Activated T-helper 9 cell treated with anti-CD3 and anti-CD28 coated beads, Interleukin-2, amount 50 U/mL, for 16 hours (primary cell): Measurements from ENCODE around the gene TTBK2.
"Not testable (repeated sequence)": the region's sequence is repeated elsewhere in the genome, so short reads cannot be mapped to it uniquely, and the experiment has no call there.

Source experiments
- DNase-seq: peaks from one replicate; pipeline ENCODE4 v3.0.0-alpha.2; 2020; ENCODE audit warnings: low read depth

The TTBK2 gene

DNA sequence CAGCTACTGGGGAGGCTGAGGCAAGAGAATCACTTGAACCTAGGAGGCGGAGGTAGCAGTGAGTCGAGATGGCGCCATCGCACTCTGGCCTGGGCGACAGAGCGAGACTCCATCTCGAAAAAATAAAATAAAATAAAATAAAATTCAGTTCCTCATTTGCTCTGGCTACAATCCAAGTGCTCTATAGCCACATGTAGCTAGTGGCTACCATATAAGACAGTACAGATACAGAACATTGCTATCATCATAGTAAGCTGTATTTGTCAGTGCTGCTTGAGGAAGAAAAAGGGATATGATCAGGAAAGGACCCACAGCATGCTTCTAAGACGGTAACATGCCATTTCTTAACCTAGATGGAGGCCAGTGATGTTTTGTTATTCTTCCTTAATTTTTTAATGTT lies 95.0 kb downstream of the TTBK2 start:
- no peak for DNase-seq

DNA sequence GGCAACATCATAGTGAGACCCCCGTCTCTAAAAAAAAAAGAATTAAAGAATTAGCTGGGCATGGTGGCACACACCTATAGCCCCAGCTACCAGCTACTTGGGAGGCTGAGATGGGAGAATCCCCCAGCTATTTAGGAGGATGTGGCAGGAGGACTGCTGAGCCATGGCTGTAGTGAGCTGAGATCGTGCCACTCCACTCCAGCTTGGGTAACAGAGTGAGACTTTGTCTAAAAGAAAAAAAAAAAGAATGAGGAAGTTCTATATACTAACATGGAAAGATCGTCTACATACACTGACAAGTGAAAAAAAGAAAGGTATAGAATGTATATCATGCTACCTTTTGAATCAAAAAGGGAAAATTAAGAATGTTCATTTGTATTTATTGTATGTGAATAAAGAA lies 99.8 kb downstream of the TTBK2 start:
- DNase-seq = no peak

DNA sequence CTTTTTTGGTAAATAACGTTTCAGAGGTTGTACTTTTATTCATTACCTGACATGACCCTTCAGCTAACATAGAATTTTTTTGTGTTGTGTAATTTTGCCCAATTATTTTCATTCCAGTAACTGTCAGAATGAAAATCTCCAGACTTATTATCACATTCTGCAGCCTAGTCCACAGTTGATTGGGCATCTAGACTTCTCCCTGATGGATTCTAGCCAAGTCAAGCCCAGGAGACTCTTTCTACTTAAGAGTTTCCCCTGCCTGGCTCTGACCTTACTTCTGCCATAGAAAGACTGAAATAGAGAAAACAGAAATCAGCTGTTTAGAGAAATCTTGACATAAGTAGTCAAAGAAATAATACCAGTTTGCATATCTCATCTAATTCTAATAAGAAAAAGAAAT lies 100.8 kb downstream of the TTBK2 start:
- no peak for DNase-seq

DNA sequence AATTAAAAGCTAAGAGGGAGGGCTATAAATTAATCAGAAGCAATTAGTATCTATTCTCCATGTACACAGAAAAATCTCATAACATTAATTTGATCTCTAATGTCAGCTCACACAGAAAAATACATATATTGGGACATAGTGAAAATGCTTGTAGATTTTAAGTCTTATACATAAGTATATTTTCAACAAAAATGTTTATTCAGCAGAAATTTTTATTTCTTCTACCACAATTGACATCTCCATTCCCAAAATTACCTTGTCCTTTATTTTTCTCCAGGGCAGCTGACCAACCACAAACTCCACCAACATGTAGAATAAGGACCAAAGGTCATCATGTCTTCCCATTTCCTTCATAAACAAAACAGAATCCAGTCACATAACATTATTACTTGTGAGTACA lies 109.1 kb downstream of the TTBK2 start:
- no peak for DNase-seq

DNA sequence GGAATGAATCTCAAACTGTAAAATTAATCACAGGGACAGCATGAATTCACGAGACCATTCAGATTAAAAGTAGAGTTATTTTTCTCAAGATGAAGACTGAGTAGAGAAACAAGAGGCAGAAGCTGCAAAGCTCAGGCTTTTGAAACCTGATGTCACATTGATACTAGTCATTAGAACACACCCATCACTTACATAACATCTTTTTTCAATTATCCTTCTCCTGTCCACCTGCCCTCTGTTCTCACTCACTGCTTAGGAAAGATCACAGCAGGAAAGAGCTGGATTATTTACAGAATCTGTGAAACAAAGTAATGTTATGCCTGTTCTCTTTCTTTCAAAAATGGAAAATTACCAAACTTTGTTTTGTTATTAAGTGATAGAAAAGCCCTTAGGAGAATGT lies 111.7 kb downstream of the TTBK2 start:
- DNase-seq = no peak

DNA sequence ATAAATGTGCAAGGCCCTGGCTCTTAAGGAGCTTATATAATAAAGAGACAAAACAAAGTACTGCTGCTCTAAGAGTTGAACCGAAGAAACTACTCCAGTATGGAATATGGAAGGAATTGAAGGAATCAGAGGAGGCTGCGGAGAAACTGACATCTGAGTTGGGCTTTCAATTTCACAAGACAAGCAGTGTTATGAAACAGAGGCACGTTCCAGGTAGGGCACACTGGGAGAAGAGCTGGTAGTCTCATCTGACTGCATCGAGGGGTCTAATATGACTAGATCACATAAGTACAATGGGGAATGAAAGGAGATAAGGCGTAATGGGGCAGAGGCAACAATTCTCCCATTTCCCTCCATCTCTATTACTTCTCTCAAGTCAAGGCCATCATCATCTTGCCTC lies 115.3 kb downstream of the TTBK2 start:
- DNase-seq = no peak

DNA sequence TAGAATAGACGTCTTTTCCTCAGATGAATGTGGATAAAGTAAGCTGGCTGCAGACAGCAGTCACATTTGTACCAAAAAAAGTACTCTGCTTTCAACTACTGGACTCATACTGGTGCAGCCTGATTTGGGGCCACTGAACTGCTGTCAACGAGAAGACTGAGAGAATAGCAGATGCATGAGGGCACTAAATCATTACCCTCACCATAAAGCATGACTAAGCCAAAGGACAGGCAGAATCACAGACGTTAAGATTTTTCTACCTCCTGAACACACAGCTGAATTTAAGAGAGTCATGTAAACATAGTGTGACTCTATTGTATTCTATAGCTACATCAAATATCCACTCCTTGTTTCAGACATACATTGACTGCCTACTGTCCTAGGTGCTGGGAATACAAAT lies 115.8 kb downstream of the TTBK2 start:
- no peak for DNase-seq

DNA sequence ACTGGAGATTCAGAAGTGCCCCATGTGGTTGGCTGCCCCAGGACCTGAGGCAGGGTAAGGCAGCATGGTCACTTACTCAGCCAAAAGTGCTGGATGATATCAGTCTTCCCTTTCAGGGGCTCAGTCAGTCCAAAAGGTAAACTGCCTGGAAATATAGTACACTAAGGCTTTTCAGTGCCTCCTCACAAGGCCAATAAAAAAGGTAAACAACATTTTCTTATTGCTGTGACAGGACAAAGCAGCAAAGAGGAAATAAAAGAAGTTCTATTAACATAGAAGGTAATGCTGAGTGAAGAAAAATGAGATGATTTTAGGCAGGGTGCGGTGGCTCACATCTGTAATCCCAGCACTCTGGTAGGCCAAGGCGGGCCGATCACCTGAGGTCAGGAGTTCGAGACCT lies 117.1 kb downstream of the TTBK2 start:
- no peak for DNase-seq

DNA sequence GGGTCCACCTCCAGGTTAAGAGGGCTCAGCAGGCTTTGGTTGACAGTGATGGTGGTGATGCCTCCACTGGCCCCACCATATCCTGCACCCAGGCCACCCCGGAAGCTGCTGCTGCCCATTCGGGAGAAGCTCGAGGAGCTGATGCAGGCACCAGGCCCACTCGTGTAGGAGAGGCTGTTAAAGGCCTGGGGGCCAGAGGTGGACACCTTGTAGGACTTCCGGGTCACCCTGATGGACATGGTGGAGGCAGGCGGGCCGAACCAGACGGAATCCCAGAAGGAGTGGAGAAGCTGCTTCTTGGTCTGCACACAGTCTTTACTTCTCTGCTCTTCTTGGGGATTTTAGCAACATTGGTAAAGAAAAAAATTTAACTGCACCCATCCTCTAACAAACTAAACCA lies 118.4 kb downstream of the TTBK2 start:
- no peak for DNase-seq

DNA sequence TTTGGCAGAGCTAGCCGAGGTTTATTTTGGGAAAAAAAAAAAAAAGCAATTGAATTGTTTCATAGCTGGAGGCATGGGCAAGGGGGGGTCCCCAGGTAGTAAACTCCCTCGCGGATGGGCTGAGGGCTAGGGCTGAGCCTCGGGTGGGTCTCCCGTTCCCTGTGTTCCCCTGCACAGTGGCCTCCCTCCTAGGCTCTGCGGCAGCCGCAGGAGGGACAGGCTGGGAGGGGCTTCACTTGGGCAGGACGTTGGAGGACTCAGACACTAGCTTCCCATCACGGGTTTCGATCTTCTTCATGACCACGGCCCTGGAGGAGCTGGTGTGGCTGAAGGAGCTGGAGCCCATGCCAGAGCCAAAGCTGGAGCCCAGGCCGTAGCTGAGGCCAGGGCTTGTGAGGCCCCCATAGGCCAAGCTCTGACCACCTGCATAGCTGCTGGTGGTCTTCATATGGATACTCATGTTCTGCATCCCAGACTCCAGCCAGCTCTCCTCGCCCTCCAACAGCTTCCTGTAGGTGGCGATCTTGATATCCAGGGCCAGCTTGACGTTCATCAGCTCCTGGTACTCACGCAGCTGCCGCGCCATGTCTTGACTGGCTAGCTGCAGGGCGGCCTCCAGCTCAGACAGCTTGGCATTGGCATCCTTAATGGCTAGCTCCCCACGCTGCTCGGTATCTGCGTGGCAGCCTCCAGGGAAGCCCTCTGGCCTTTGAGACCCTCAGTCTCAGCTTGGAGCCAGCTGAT lies 119.7 kb downstream of the TTBK2 start:
- DNase-seq = no peak

DNA sequence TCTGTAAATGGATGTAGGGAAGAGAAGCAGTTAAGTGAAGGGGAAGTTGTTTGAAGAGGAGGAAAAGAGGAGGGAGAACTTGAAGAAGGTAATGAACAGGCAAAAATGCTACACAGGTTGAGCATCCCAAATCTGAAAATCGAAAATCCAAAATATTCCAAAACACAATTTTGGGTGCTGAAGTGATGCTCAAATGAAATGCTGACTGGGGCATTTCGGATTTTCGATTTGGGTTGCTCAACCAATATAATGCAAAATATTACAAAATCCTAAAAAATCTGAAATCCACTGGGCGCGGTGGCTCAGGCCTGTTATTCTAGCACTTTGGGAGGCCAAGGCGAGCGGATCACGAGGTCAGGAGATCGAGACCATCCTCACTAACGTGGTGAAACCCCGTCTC lies 121.8 kb downstream of the TTBK2 start:
- no peak for DNase-seq

DNA sequence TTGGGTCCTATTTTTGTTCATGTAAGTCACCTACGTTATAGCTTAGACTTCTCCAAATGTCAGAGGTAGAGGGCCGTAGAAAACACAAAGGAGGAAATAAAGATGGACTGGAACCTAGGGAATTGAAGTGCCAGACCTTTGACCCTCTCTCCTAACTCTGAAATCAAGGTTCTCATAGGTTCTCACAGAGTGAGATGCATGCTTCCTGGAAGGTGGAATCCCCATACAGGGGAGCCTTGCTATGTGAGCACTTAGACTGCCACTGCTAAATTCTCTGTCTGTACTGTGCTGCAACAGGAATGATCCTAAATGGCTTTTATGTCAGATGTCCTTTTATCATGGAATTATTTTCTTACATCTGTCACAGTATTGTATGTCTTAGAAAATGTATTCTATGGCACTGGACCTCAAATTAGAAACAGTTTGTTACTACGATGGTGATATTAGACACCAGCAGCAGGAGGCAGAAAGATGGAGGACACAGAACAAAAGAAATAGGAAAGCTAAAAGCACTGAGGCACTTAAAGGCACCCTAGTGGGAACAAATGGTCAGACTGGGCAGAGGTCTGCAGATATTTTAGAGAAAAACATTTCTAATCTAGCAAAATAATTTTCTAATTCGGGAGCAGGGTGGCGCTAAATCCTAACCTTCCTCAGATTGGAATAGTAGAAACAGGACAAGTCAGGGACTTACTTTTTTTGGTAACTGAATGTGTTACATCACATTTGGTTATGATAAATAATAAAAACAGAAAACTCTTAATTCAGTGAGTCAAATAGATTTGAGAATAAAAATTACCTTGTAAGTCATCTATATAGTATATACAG lies 123.4 kb downstream of the TTBK2 start:
- no peak for DNase-seq

DNA sequence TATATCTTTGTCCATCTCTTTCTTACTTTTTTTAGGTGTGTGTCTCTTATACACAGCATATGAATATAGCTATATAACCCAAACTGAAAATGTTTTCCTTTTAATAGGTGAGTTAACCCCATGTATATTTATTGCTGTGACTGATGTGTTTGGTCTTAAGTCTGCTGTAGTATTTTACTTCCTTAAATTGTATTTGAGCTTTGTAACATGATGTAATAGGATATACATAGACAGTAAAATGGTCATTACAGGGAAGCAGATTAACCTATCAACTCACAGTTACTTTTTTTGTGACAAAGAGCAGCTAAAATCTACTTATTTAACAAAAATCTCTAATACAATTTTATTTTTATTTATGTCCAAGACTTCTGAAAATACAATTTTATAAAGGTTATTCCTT lies 131.9 kb downstream of the TTBK2 start:
- DNase-seq = no peak

DNA sequence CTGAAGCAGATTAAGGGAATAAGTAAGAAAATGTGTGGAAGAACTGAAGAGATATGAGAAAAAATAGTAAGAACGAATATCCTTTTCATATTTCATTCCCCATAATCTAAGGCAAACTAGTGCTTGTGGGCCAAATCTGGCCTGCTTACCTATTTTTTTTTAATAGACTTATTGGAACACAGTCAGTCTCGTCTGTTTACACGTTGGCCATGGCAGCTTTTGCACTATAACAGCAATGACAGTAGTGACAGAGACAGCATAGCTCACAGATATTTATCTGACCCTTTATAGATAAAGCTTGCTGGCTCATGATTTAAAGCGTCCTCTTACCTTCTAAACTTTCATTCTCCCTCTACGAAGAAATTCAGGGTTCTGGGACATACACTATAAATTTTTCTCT lies 133.6 kb downstream of the TTBK2 start:
- DNase-seq = no peak

DNA sequence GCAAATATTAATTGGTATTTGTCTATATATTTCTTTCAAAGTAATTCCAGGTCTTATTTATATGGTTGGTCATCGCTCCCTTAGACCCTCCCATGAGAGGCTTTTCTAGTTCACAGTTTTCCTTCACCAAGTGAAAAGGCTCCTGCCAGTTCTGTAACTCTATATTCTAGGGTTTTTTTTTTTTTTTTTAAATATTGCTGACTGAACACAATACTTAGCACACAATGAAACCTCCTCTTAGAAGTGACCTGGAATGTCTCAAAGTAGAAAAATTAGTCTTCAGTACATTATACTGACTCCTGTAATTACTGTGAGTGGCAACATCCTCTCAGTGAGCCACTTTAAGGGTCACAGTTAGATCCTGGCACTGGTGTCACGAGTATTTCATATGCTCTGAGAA lies 135.0 kb downstream of the TTBK2 start:
- DNase-seq = no peak

DNA sequence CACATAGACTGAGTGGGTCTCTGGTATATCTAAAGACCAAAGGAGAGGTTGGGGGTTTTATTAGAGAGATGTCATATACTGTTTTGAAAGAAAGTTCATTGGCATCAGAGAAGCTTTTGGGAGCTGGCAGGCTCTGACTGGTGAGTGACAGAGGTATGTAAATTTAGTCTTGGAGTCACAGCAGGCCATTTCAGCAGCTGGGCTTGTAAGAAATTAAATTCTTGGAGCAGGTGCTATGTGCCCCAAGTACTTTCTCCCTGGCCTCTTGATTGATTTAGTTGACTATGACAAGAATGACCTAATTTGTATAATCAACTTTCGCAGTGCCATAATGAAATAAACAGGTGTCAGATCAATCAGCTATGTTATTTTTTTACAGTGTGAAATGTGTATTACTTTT lies 135.9 kb downstream of the TTBK2 start:
- no peak for DNase-seq

DNA sequence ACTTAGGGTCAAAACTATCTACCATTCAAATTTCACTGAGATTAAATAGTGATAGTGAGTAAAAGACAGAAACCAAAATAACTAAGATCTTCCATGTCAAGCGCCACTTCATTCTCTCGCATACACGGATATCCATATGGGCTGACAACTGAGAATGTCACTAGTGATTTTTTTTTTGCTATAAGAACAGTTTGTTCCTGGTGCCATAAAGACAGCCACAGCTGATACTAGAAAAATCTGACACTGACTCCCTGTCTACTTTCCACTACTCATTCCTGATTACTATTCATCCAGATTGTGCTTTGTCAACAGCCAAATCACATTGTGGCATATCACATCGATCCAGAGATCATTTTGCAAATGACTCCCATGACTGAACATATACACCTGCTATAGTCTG lies 137.9 kb downstream of the TTBK2 start:
- DNase-seq = no peak

DNA sequence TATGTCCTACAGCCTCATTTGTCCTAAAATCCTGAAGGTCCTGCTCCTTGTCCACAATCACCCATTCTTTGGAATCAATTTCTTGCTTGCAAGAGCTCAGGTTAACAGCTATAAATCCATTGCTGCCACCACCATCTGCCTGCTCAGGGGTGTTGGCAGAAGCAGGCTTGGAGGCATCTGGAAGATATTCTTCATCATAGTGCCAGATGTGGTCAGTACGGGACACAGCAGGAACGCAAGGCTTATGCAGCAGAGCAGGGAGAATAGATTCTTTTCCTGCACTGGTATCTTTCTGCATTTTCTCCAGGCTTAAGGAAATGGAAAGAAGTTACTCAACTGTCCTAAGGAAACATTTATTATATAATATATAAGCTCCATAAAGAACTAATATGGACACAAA lies 145.2 kb downstream of the TTBK2 start:
- DNase-seq = no peak

DNA sequence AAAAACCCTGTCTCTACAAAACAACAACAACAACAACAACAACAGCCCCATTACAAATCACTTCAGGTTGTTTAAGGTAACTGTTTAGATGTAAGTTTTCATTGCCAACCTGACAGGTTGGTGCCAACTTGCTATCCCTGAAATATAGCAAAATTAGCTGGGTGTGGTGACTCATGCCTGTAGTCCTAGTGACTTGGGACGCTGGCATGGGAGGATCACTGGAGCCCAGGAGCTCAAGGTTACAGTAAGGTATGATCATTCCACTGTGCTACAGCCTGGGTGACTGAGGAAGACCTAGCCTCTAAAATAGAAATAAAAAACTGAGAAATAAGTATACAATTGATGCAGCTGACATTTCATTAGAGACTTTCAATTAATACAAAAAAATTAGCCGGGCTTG lies 147.7 kb downstream of the TTBK2 start:
- no peak for DNase-seq

DNA sequence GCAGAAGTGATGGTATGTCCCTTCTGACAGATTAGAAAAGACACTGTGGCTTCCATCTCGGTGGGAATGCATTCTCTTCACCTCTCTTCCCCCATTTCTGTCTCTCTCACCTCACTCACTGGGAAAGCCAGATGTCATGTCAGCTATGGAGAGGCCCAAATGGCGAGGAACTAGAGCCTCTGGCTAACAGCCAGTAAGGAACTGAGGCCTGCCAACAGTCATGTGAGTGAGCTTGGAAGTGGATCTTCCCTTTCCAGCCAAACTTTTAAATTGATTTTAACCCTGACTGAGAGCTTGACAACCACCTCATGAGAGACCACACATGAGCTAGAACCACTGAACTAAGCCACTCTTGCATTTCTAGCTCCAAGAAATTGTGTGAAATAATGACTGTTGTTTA lies 148.4 kb downstream of the TTBK2 start:
- no peak for DNase-seq

DNA sequence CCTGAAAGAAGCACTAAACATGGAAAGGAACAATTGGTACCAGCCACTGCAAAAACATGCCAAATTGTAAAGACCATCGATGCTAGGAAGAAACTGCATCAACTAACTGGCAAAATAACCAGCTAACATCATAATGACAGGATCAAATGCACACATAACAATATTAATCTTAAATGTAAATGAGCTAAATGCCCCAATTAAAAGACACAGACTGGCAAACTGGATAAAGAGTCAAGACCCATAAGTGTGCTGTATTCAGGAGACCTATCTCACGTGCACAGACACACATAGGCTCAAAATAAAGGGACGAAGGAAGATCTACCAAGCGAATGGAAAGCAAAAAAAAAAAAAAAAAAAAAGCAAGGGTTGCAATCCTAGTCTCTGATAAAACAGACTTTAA lies 154.5 kb downstream of the TTBK2 start:
- DNase-seq = not testable (repeated sequence)

DNA sequence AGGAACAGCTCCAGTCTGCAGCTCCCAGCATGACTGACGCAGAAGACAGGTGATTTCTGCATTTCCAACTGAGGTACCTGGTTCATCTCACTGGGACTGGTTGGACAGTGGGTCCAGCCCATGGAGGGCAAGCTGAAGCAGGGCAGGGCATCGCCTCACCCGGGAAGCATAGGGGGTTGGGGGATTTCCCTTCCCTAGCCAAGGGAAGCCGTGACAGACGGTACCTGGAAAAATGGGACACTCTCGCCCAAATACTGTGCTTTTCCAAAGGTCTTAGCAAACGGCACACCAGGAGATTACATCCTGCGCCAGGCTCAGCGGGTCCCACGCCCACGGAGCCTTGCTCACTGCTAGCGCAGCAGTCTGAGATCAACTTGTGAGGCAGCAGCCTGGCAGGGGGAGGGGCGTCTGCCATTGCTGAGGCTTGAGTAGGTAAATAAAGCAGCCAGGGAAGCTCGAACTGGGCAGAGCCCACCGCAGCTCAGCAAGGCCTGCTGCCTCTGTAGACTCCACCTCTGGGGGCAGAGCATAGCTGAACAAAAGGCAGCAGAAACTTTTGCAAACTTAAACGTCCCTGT lies 156.3 kb downstream of the TTBK2 start:
- DNase-seq = not testable (repeated sequence)

DNA sequence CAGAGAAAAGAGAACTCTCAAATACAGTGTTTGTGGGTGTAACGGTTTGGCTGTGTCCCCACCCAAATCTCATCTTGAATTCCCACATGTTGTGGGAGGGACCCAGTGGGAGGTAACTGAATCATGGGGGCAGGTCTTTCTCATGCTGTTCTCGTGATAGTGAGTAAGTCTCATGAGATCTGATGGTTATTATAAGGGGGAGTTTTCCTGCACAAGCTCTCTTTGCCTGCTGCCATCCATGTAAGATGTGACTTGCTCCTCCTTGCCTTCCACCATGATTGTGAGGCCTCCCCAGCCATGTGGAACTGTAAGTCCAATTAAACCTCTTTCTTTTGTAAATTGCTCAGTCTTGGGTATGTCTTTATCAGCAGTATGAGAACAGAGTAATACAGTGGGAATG lies 158.8 kb downstream of the TTBK2 start:
- not testable (repeated sequence) for DNase-seq
